ENCODE data around the gene ZNF19.
A peak's percentile ranks its signal among the peaks of the same experiment; 100 is the strongest.
"Not testable (repeated sequence)": the region's sequence is repeated elsewhere in the genome, so short reads cannot be mapped to it uniquely, and the experiment has no call there.

Gene ZNF19

GRCh38 chr16:71489122-71489521, at the start of gene ZNF19:
TSS of gene ZNF19 (minus strand) at chr16:71489324. CDS start at chr16:71482114, 7,210 bp downstream.
- H3K27ac Mint-ChIP-seq: no peak within 1 kb of the TSS
- ATAC-seq: no peak
- H3K9me3 Mint-ChIP-seq: no peaks in the 10 kb centered on the region

GRCh38 chr16:71537643-71538042, 48.5 kb upstream of the ZNF19 start:
- peak; percentile 13 to 31 for DNase-seq
- peak; percentile 79 for ATAC-seq
- peaks cover 7% of the 10 kb centered on the region for H3K4me1 Mint-ChIP-seq
- H3K27me3 Mint-ChIP-seq: peaks cover 8% of the 10 kb centered on the region
- no peak overlapping the region for H3K27ac Mint-ChIP-seq
- H3K9me3 Mint-ChIP-seq: no peaks in the 10 kb centered on the region
- no peak overlapping the region for H3K4me3 Mint-ChIP-seq

More at GRCh38 chr16:71489122-71489521, at the start of gene ZNF19:
- DNase-seq: no peak
- Mint-ChIP-seq H3K27me3 (no peaks in the 10 kb centered on the region), H3K4me1 (no peaks in the 10 kb centered on the region), H3K4me3 (no peak within 1 kb of the TSS)

- H3K9me3 Mint-ChIP-seq: no peaks in the 10 kb centered on the region
- ATAC-seq (no peak), DNase-seq (no peak)
- H3K4me3 Mint-ChIP-seq: no peak overlapping the region
- peaks cover under 1% of the 10 kb centered on the region for H3K27me3 Mint-ChIP-seq
- peaks cover under 1% of the 10 kb centered on the region for H3K4me1 Mint-ChIP-seq
- no peak overlapping the region for H3K27ac Mint-ChIP-seq
Observed at GRCh38 chr16:71536752-71537499, 47.8 kb upstream of the ZNF19 start.

- Mint-ChIP-seq H3K4me3 (no peak overlapping the region), H3K4me1 (no peaks in the 10 kb centered on the region), H3K9me3 (no peaks in the 10 kb centered on the region), H3K27me3 (peaks cover 15% of the 10 kb centered on the region), H3K27ac (no peak overlapping the region)
- no peak for DNase-seq
- ATAC-seq: no peak
Observed at GRCh38 chr16:71532366-71532765, 43.2 kb upstream of the ZNF19 start.

- peaks cover 29% of the 10 kb centered on the region for H3K27me3 Mint-ChIP-seq
- no peak overlapping the region for H3K4me3 Mint-ChIP-seq
- peak overlapping the region in 1 of 2 donors; percentile 42 for H3K27ac Mint-ChIP-seq
- H3K4me1 Mint-ChIP-seq: peaks cover 9% of the 10 kb centered on the region
- ATAC-seq: no peak
- H3K9me3 Mint-ChIP-seq: no peaks in the 10 kb centered on the region
- DNase-seq: no peak
Observed at GRCh38 chr16:71528863-71529262, 39.7 kb upstream of the ZNF19 start.

GRCh38 chr16:71528257-71528656, 39.1 kb upstream of the ZNF19 start:
- H3K27me3 Mint-ChIP-seq: peaks cover 29% of the 10 kb centered on the region
- no peak overlapping the region for H3K4me3 Mint-ChIP-seq
- ATAC-seq: no peak
- no peak for DNase-seq
- peaks cover 9% of the 10 kb centered on the region for H3K4me1 Mint-ChIP-seq
- H3K9me3 Mint-ChIP-seq: no peaks in the 10 kb centered on the region
- no peak overlapping the region for H3K27ac Mint-ChIP-seq

- ATAC-seq (peak; percentile 63), DNase-seq (no peak)
- peak within 1 kb of the TSS in 1 of 2 donors; percentile 47 for H3K4me3 Mint-ChIP-seq
- H3K9me3 Mint-ChIP-seq: no peaks in the 10 kb centered on the region
- peaks cover 29% of the 10 kb centered on the region for H3K27me3 Mint-ChIP-seq
- no peak within 1 kb of the TSS for H3K27ac Mint-ChIP-seq
- peaks cover 9% of the 10 kb centered on the region for H3K4me1 Mint-ChIP-seq
Observed at GRCh38 chr16:71526111-71526631, 37.0 kb upstream of the ZNF19 start, which contains the start of gene CHST4. TSS of gene CHST4 (plus strand) at chr16:71526426. CDS start at chr16:71536678, 10,252 bp downstream.

- Mint-ChIP-seq H3K4me3 (no peak overlapping the region), H3K27ac (no peak overlapping the region), H3K4me1 (peaks cover 9% of the 10 kb centered on the region), H3K27me3 (peaks cover 29% of the 10 kb centered on the region), H3K9me3 (no peaks in the 10 kb centered on the region)
- ATAC-seq (no peak), DNase-seq (no peak)
Observed at GRCh38 chr16:71524566-71525553, 35.7 kb upstream of the ZNF19 start.

- Mint-ChIP-seq H3K4me3 (no peak overlapping the region), H3K27ac (no peak overlapping the region), H3K4me1 (no peaks in the 10 kb centered on the region), H3K9me3 (no peaks in the 10 kb centered on the region), H3K27me3 (no peaks in the 10 kb centered on the region)
- ATAC-seq (no peak), DNase-seq (no peak)
Observed at GRCh38 chr16:71520550-71520949, 31.4 kb upstream of the ZNF19 start.

GRCh38 chr16:71515026-71515425, 25.9 kb upstream of the ZNF19 start:
- H3K27me3 Mint-ChIP-seq: no peaks in the 10 kb centered on the region
- no peaks in the 10 kb centered on the region for H3K9me3 Mint-ChIP-seq
- H3K27ac Mint-ChIP-seq: no peak overlapping the region
- ATAC-seq (no peak), DNase-seq (no peak)
- H3K4me3 Mint-ChIP-seq: no peak overlapping the region
- H3K4me1 Mint-ChIP-seq: no peaks in the 10 kb centered on the region

GRCh38 chr16:71514476-71514875, 25.4 kb upstream of the ZNF19 start:
- Mint-ChIP-seq H3K4me3 (no peak overlapping the region), H3K27ac (no peak overlapping the region), H3K4me1 (no peaks in the 10 kb centered on the region), H3K9me3 (no peaks in the 10 kb centered on the region), H3K27me3 (no peaks in the 10 kb centered on the region)
- DNase-seq (no peak), ATAC-seq (no peak)

GRCh38 chr16:71513302-71513701, 24.2 kb upstream of the ZNF19 start:
- no peak for DNase-seq
- Mint-ChIP-seq H3K27me3 (no peaks in the 10 kb centered on the region), H3K4me1 (no peaks in the 10 kb centered on the region), H3K27ac (no peak overlapping the region), H3K9me3 (no peaks in the 10 kb centered on the region), H3K4me3 (no peak overlapping the region)
- no peak for ATAC-seq

- Mint-ChIP-seq H3K9me3 (no peaks in the 10 kb centered on the region), H3K27me3 (no peaks in the 10 kb centered on the region), H3K4me3 (no peak overlapping the region), H3K4me1 (no peaks in the 10 kb centered on the region), H3K27ac (no peak overlapping the region)
- DNase-seq (no peak), ATAC-seq (no peak)
Observed at GRCh38 chr16:71507061-71507460, 17.9 kb upstream of the ZNF19 start.

GRCh38 chr16:71504901-71505300, 15.8 kb upstream of the ZNF19 start:
- Mint-ChIP-seq H3K4me3 (no peak overlapping the region), H3K27ac (no peak overlapping the region), H3K27me3 (no peaks in the 10 kb centered on the region), H3K9me3 (no peaks in the 10 kb centered on the region), H3K4me1 (no peaks in the 10 kb centered on the region)
- no peak for DNase-seq
- no peak for ATAC-seq

- DNase-seq, H3K9me3 Mint-ChIP-seq, H3K27me3 Mint-ChIP-seq, H3K27ac Mint-ChIP-seq, ATAC-seq, H3K4me3 Mint-ChIP-seq, H3K4me1 Mint-ChIP-seq: not testable (repeated sequence)
Observed at GRCh38 chr16:71504051-71504450, 14.9 kb upstream of the ZNF19 start.

GRCh38 chr16:71501547-71501946, 12.4 kb upstream of the ZNF19 start:
- no peaks in the 10 kb centered on the region for H3K9me3 Mint-ChIP-seq
- H3K4me3 Mint-ChIP-seq: no peak overlapping the region
- H3K4me1 Mint-ChIP-seq: no peaks in the 10 kb centered on the region
- H3K27me3 Mint-ChIP-seq: no peaks in the 10 kb centered on the region
- DNase-seq (no peak), ATAC-seq (no peak)
- no peak overlapping the region for H3K27ac Mint-ChIP-seq
